NCI-H1092 treated with DMSO at 0.1 percent for 48 hours (cell line): Measurements from ENCODE around the gene PRICKLE2.
"Not testable (repeated sequence)": the region's sequence is repeated elsewhere in the genome, so short reads cannot be mapped to it uniquely, and the experiment has no call there.

Source experiments
- DNase-seq: peaks from one replicate; lab custom pipeline; 2025; lab: John Stamatoyannopoulos, UW

The PRICKLE2 gene

DNA sequence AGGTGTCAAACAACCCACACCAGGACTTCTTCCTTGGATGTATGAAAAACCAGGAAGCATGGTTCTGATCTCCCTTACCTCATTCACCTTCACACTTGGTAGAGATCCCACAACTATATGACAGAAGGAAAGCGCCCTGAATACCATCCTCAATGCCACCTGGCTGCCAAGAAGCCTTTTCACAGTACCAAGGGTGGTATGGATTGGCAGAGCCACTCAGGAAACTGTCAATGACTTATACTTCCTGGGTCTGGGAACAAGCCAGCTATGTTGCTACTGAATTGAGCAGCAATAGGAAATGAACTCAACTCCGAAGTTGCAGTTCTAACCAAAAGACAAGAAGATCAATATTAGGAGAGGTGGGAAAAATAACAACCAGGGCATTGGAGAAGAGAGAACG, 129.5 kb downstream of the PRICKLE2 start:
- no peak for DNase-seq

DNA sequence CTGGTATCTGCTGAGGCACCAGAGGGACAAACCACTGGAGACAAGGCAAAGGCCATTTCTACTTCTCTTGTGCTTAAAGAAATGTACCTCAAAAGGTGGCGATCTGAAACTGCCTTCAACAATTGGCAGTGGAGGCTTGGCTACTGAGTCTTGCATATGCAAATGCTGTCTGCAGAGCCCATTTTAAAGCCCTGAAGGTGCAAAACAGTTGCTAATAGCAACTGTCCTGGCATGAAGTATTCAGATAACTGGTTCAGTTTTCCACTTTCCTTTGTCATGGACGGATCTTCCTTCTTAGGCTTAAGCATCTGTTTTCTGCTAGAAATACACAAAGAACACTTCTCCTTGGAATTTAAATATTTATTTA, 130.6 kb downstream of the PRICKLE2 start:
- no peak for DNase-seq

DNA sequence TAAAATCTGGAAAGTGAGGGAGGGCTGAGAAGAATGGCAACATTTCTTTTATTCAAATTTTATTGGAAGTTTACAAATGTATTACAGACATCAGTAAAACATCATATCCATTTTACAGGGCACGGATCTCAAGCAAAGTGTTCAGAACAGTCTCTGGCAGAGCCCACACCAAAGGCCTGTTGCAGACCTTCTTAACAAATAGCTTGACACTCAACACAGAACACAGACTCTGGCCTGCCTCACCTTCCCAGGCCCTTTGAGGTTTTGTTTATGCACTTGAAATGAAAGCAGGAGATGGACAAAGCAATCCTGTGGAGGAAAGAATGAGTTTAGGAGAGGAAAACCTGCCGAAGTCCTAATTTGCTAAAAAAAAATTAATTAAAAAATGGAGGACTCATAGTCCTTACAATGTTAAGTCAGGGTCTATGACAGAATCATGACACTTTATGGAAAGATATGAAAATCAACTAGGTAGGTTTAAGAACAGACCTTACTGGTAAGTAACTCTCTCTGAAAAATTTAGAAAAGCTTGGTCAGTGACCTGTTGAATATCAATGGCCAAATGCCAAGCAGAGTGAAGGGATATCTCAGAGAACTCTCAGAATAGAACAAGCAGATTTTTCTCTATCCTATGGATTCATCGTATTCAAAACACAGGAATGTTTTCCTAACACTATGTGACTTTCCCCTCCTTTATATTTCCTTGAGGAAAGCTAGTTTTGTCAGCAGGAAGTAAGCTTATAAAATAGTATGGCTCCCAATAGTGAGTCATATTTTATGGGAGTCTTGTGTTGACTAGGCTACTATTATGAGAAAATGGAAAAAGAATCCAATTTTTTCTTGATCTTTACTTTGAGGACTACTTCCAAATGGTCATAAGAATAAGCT, 131.2 kb downstream of the PRICKLE2 start:
- no peak for DNase-seq

DNA sequence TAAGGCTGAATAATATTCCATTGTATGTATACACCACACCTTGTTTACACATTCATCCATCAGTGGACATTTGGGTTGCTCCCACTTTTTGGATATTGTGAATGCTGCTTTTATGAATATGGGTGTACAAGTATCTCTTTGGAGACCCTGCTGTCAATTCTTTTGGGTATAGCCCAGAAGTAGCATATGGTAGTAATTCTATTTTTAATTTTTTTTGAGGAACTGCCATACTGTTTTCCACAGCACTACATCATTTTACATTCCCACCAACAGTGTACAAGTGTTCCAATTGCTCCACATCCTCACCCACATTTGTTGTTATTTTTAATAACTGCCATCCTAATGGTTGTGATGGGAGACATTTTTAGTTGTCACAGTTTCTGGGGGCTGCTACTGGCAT, 132.1 kb downstream of the PRICKLE2 start:
- no peak for DNase-seq

DNA sequence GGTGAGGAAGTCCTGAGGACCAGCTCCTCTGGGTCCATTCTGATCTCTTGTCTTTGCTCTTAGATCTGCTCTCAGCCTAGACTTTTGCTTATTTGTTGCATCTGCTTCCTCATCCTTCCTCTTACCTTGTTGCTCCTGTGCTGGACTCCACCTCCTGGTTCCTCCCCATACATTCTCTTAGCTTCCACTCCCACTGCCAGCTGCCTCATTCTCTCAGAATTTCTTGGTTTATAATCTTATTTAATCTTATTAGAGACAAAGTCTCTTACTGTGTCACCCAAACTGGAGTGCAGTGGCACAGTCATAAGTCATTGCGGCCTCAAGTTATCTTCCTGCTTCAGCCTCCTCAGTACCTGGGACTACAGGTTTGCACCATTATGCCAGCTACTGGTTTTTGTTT, 133.8 kb downstream of the PRICKLE2 start:
- DNase-seq, result no peak

DNA sequence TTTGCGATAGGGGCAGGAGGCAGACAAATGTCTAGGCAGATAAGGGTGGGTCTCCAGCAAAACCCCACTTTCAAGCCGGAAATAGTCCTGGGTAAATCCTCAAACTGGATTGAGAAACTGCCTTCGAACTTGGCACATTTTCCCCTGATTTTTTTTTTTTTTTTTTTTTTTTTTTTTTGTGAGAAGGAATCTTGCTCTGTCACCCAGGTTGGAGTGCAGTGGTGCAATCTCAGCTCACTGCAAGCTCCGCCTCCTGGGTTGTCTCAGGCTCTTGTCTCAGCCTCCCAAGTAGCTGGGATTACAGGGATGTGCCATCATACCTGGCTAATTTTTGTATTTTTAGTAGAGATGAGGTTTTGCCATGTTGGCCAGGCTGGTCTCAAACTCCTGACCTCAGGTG, 135.9 kb downstream of the PRICKLE2 start:
- DNase-seq, result not testable (repeated sequence)

DNA sequence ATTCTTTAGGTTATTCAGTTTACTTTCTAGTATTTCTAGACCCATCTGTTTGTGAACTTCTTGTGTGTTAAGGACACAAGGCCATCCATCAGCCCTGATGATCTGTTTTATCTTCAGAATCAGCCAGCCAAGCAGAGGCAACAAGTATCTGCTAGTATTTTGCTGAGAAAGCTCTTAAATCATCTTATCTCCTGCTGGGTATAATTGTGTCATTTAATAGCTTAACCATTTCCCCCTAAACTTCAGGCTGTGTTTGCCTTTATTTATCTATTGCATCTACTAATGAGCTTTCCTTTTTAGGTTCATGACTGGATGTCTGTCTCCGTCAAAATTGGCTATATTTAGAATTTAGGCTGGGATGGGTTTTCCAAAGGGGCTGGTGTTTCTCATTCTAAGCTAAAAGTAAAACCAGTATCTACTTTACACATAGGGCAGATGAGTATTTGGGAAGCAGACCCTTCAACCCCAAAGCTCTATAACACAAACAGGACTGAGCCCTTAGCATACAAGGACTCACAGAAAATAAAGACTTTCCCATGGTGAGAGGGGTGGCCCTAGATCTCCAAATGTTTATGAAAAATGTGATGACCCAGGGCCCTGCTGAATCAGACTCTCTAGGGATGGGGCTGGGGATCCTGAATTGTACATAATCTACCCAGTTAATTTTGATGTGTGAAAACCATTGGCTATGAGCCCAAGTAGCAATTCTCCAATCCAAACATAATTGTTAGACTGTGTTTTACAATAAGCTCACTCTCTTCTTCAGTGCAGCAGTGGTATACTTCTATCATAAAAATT, 136.7 kb downstream of the PRICKLE2 start:
- DNase-seq, result no peak

DNA sequence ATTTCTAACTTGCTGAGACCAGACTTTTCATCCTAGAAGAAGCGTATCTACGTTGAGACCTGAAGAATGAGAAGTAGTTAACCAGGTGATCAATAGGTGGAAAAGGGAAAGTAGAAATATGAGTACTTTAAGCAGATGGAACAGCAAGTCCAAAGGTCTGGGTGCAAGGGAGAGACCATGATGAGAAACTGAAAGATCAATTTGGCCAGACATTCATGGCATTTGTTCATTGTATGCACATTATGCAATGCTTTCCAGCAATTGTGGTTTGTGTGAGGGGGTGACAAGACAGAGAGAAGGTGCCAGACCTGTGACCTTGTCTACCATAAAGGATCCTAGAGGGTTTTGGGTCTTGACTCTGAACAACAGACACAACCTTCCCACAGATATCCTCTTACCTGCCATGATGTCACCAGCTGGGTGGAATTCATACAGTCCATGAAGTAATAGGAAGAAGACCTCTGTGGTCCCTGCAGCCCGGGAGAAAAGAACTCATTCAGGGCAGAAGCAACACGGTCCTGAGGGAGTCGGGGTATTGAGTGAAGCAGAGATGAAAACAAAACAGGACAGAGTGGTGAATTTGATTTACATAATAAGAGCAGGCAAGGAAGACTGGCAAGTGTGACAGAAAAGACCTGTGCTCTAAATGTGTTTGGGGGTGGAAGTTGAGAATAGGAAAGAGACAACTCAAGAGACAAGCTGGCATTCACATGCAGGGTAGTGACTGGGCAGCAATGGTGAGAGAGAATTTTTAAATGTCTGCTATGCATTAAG, 138.6 kb downstream of the PRICKLE2 start:
- no peak for DNase-seq

DNA sequence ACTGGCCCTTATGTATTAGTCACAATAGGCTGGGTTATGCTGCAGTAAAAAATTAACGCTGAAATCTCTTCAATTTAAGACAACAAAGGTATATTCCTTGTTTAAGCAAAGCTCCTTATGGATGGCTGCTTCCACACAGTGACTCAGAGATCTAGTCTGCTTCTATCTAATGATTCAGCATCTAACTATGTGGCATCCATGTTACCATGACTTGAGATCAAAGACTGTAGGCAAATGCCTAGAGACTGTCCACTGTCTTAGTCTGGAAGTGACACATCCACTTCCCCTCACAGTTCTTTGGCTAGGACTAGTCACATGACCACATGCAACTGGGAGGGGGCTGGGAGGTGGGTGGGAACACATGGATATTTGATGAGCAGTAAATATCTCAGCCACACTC, 140.6 kb downstream of the PRICKLE2 start:
- DNase-seq, result no peak

DNA sequence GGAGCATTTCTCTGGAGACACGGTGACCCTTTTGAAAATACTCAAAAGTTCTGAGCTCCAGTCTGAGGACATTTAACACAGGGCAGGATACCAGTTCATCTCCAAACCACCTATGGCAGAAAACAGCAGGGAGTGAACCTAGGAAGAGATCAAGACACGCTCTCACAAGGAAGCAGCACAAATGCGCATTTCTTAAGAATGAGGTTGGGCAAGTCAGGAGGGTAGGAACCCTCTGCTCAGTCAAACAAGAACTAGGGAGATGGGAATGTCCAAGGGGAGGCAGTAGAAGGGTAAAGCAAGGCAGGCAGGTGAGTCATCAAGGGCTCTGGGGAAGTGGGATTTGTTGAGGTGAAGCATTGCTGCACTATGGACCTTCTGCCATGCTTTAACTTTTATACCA, 141.7 kb downstream of the PRICKLE2 start:
- no peak for DNase-seq

DNA sequence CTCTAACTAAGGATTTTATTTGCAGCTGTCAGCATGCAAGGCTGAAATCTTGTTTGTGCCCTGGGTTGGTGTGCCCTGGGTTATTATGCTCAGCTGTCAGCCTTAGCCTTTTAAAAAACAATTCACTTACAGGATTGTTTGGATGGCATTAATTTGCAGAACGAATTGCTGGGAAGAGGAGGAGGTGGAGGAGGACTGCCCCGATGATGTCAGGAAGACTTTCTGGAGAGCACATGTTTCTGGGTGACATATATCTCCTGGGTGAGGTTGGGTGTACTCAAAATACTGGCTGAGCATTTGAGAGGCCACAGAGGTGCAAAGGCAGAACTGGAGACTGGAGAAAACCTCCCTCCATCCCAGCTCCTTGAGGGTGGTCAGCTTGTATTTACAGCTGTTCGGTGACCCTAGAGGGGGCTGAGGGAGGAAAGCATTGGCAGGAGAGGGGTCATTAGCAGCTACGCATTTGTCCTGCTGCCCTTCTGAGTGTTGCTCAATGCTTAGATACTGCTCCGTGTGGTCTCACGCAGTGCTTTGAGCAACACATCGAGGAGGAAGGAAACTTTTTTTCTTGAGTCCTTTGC, 142.2 kb downstream of the PRICKLE2 start:
- DNase-seq, result no peak

DNA sequence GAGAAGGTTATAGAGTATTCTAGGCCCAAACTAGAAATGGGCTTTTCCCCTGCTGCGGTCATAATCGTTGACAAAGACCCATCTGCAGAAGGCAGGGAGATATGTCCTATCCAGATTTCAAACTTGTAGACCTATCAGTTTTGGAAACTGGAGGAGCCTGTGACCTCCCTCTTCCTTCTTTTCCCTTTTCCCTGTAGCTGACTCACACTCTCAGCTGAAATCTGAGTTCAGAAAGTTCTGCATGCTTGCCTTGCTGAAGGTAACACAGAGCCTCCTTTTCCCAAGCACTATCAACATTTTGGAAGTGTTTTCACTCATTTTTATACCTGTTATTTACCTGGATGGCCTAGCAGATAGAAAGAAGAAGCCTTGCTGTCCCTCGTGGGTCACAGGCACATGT, 142.9 kb downstream of the PRICKLE2 start:
- DNase-seq, result no peak

DNA sequence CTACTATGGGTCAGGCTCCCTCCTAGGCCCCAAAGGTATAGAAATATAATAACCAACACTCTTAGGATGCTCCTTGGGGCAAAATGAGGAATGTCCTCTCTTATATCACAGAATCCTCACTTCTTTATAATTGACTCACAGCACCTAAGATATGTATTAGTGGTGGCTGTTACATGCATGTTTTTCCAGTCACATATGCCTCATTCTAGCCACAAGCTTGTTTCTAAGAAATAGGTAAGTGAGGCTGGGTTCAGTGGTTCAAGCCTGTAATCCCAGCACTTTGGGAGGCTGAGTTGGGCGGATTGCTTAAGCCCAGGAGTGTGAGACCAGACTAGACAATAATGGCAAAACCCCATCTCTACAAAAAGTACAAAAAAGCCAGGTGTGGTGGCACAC, 144.0 kb downstream of the PRICKLE2 start:
- DNase-seq, result no peak

DNA sequence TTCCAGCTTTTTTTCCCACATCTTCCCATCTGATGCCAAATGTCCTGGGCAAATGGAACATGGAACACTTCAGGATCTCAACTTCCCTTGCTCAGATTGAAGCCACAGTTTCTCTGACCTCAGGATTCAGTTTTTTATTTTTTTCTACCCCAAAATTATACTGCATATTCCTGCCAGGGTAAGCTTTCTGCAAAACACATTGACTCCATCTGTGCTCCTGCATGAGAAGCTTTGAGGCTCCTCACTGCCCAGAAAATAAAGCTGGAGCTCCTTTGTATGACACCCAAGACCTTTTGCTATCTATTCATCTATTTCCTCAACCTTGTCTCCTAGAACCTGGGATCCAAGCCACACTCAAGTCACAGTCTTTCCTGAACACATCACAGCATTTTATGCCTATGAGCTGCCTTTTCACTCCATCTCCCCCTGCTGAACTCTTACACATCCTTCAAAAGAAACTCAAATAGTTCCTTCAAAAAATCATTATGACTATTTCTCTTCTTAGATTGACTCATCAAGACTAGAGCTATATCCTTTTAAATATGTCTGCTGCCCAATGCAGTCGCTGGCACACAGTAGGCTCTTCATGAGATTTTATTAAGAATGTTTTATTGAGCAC, 144.5 kb downstream of the PRICKLE2 start:
- no peak for DNase-seq

DNA sequence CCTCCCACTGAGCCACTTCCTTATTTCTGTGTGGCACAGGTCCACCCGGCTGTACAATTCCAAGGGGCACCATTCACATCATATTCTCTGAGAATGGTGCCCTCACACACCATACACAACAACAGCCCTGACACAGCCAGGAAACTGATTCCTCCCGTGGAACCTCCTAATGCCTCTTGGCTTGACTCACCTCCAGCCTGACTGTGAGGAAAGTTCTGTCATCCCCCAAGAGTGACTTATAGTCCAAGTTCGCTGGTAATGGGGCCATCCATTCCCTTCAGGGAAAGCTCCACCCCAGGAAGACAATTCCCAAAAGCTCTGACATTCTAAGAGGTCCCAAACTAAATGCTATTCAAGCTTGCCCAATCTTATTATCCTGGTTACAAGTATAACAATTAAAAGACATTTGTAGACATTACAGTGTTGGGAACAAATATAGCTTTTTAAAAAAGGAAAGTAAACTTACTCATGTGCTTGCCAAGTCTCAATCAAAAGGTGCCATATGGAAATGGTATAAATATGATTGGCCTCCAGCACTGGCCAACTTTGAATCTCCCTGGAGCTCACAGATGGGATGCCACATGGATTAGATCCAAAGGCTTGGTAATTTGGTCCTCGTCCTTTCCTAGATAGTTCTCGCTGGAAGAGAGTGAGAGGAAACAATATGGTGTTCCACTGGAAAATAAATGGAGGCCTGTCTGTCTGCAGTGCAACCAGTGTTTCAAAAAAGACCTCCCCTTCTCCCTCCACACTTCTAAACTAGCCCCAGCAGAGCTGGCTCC, 145.7 kb downstream of the PRICKLE2 start:
- DNase-seq, result no peak

DNA sequence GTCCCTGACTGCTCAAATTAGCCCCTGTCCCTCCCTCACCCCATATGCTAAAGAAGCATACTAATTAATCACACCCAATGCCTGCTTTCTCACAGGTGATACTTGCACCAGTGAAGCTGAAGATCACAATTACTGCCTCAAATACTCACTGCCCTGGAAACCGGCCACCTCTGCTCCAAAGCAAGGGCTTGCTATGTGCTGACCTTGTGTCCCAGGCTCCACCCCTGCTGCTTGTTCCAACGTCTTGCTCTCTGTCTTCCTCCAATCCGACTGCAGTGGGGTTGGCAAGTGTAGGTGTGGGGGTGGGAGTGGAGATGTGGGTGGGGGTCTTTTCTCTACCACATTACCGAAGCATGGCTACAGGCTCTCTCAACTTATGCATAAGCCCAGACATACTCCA, 146.3 kb downstream of the PRICKLE2 start:
- DNase-seq, result no peak

DNA sequence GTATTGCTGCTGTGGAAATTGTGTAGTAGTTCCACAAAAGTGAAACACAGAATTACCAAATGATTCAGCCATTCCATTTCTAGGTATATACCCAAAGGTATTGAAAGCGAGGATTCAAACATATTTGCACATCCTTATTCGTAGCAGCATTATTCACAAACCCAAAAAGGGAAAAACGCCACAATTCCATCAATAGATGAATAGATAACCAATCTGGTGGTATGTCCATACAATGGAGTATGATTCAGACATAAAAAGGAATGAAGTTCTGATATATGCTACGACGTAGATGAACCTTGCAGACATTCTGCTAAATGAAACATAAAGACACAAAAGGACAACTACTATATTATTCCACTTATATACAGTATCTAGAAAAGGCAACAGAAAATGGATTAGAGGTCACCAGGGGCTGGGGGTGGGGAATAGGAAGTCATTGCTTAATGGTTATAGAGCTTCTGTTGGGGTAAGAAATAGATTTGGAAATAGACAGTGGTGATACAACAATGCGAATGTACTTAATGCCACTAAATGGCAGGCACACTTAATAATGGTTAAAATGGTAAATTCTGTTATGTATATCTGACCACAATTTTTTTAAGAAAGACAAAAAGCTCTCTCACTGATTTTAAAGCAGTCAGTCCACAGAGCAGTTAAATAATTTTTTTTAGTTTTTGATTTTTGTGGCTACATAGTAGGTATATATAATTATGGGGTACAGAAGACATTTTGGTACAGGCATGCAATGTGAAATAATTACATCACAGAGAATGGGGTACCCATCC, 150.2 kb downstream of the PRICKLE2 start:
- no peak for DNase-seq

DNA sequence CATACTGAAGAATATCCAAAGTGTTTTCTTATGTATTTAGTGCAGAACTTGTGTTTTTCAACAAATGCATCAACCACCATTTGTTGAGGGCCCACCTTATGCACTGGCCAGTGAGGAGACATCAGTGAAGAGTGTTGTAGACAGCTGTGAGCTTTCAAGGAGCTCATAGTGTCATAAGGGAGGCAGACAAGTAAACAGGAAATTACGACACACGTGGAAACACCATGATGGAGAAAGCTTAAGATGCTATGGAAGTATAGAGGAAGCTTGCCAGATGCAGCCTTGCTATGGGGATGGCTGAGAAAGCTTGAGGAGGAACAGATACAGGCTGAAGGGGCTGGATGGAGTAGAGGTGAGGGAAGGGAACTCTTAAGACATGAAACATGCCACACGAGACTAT, 151.2 kb downstream of the PRICKLE2 start:
- DNase-seq, result no peak

DNA sequence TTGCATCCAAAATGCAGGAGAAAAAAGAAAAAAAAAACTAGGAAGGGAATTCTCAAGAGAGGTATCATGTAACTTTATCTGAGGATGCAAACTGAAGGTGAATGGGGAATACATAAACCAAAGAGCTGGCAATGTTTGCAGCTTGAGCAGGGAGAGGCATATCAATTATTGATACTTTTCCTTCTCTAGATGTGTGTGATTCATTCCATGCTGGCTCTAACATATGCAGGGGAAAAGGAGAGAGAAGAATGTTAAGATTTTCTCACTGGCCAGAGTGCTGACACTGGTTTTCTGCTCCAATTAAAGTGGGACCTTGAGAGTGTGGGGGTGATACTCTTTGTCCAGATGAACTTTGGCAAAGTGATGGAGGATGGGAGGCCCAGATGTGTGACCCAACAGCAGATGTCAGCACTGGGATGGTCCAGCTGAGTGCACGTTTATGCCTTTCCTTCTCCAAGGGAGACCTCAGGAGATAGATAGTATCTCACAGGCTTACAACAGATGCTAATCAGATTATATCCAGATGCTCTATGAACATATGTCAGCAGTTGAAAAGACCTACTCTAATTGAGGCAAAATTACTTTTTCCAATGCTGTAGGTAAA, 152.0 kb downstream of the PRICKLE2 start:
- DNase-seq, result no peak

DNA sequence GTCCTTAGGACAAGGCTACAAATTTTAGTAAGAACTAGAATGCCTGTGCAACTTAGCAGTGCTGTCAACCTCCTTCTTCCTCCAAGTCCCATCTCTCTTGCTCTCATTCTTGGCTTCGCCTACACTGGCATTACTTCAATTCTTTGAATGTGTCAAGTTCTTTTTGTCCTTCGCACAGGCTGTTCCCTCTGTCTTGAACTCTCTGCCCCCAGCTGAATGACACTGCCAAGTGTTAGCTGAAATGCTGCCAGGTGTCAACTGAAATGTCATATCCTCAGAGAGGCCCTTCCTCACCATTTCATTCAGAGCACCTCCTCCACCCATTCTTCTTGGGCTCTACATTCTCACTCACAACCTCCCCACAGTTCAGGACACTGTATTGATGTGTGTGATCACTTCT, 153.1 kb downstream of the PRICKLE2 start:
- no peak for DNase-seq
